Body of pancreas (tissue), 4 donors: ENCODE data around the gene DYSF.

Experiments used
- POLR2A ChIP-seq, 3 donors: fragments of 450-650 bp; IDR thresholded peaks; one replicate each; pipeline ENCODE4 v1.6.1; 2016; ENCODE audit warnings: antibody characterized with exemption in 3 of 3, mild to moderate bottlenecking in 2 of 3
- TF ChIP-seq, protein P1 (sequence below), 7 experiments: fragments of 450-650 bp in 4 of 7; fragments of 200-600 bp in 3 of 7; sonication (generic) in 3 of 7; IDR thresholded peaks; one replicate each; pipeline ENCODE4 v1.5.1; 2016 to 2019; ENCODE audit warnings: antibody characterized with exemption in 7 of 7

DNA sequence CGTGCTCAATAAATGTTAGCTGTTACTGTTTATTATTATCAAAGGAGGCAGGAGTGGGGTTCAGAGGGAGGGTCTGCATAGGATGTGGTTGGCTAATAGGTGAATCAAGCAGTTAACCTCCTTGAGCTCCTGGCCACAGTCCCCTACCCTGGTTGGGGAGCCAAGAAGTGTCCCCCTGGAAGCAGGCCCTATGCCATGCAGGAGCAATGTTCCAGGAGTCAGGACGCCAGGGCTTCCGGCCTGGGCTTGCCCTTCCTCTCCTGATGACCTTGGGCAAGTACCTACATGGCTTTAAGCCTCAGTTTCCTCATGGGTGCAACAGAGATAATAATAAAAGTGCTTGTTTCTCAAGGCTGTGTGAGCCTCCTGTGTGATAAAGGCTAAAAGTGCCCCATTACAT lies 84.9 kb downstream of the DYSF start:
- TF ChIP-seq, protein P1, sequence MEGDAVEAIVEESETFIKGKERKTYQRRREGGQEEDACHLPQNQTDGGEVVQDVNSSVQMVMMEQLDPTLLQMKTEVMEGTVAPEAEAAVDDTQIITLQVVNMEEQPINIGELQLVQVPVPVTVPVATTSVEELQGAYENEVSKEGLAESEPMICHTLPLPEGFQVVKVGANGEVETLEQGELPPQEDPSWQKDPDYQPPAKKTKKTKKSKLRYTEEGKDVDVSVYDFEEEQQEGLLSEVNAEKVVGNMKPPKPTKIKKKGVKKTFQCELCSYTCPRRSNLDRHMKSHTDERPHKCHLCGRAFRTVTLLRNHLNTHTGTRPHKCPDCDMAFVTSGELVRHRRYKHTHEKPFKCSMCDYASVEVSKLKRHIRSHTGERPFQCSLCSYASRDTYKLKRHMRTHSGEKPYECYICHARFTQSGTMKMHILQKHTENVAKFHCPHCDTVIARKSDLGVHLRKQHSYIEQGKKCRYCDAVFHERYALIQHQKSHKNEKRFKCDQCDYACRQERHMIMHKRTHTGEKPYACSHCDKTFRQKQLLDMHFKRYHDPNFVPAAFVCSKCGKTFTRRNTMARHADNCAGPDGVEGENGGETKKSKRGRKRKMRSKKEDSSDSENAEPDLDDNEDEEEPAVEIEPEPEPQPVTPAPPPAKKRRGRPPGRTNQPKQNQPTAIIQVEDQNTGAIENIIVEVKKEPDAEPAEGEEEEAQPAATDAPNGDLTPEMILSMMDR (IDR thresholded peaks at IDR 0.05), result no peak
- no peak for TF ChIP-seq POLR2A (IDR thresholded peaks at IDR 0.05)
